ENCODE measurements around the gene GRIP2.

DNA sequence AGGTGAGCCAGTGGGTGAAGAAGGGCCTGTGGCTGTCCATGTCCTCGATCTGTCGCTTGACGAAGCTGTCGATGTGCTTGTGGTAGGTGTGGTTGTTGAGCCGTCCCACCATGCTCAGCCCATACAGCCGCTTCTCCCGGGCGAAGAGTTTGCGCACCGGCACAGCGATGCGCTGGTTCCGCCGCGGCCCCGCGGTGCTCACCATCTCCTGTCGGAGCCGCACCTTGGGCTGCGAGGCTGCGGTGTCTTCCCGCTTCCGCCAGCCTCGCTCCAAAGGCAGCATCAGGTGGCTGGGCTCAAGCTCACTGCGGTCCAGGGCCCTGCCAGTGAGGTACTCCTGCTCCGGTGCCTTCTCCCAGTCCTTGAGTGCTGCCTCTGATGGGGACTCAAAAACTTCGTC is 34.0 kb upstream of the GRIP2 start:
- TF ChIP-seq, protein P1, sequence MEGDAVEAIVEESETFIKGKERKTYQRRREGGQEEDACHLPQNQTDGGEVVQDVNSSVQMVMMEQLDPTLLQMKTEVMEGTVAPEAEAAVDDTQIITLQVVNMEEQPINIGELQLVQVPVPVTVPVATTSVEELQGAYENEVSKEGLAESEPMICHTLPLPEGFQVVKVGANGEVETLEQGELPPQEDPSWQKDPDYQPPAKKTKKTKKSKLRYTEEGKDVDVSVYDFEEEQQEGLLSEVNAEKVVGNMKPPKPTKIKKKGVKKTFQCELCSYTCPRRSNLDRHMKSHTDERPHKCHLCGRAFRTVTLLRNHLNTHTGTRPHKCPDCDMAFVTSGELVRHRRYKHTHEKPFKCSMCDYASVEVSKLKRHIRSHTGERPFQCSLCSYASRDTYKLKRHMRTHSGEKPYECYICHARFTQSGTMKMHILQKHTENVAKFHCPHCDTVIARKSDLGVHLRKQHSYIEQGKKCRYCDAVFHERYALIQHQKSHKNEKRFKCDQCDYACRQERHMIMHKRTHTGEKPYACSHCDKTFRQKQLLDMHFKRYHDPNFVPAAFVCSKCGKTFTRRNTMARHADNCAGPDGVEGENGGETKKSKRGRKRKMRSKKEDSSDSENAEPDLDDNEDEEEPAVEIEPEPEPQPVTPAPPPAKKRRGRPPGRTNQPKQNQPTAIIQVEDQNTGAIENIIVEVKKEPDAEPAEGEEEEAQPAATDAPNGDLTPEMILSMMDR (optimal IDR thresholded peaks at IDR 0.05 in 1 of 3, IDR thresholded peaks at IDR 0.05 in 1 of 3, conservative IDR thresholded peaks at IDR 0.05 in 1 of 3; ENCODE audit: extremely low read depth in 1 of 3, insufficient read depth in 2 of 3, low read length in 3 of 3): no peak
- no peak for TF ChIP-seq EZH2 (IDR thresholded peaks at IDR 0.05; ENCODE audit: low read length)
